GM12865 (cell line): Measurements from ENCODE around the gene NIPAL4.

ENCODE experiments used
- DNase-seq: peaks from one replicate; pipeline ENCODE4 v3.0.0; 2010; ENCODE audit warnings: low read depth
- H3K4me3 ChIP-seq: 2 replicates; pipeline ENCODE4 v1.5.1; 2011; ENCODE audit warnings: mild to moderate bottlenecking, low read depth, low read length, control low read depth
- CTCF ChIP-seq: IDR thresholded peaks from 2 replicates; pipeline ENCODE4 v1.5.1; 2011; ENCODE audit warnings: low read length, control low read depth, low read depth, inconsistent platforms; ENCODE audit not compliant: insufficient read depth; ENCODE audit errors: missing control alignments

NIPAL4 gene

GRCh38 chr5:157463081-157463480 is 3.1 kb downstream of the NIPAL4 start:
- DNase-seq = no peak
- no peak overlapping the region for H3K4me3 ChIP-seq
- TF ChIP-seq CTCF = no peak

GRCh38 chr5:157463621-157464518 is 3.9 kb downstream of the NIPAL4 start:
- no peak overlapping the region for H3K4me3 ChIP-seq
- DNase-seq = peak; percentile 13
- no peak for TF ChIP-seq CTCF

DNA sequence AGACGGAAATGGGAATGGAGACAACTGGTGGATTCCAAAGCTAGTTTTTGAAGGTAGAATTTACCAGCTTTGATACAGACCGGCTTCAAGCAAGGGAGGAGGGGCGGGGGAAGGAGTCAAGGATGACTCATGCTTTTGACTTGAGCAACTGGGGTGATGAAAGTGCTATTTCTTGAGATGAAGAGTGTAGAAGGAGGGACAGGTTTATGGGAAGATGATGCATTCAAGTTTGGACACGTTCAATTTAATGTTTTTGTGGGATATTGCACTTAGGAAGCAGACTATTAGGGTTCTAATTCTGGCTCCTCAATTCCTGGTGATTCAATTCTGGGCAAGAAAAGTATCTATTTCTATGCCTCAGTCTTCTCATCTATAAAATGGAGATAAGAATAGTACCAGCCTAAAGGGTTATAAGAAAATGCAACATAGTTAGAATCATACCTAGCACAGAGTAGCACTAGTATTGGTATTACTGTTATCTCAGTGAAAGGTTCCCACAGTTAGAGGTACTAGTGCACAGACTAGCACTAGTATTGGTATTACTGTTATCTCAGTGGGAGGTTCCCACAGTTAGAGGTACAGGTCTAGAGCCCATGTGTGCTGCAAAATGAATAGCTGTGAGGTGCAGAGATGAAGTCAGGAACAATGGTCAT is 4.6 kb downstream of the NIPAL4 start:
- TF ChIP-seq CTCF = no peak
- peak; percentile 79 for DNase-seq
- H3K4me3 ChIP-seq = no peak overlapping the region

DNA sequence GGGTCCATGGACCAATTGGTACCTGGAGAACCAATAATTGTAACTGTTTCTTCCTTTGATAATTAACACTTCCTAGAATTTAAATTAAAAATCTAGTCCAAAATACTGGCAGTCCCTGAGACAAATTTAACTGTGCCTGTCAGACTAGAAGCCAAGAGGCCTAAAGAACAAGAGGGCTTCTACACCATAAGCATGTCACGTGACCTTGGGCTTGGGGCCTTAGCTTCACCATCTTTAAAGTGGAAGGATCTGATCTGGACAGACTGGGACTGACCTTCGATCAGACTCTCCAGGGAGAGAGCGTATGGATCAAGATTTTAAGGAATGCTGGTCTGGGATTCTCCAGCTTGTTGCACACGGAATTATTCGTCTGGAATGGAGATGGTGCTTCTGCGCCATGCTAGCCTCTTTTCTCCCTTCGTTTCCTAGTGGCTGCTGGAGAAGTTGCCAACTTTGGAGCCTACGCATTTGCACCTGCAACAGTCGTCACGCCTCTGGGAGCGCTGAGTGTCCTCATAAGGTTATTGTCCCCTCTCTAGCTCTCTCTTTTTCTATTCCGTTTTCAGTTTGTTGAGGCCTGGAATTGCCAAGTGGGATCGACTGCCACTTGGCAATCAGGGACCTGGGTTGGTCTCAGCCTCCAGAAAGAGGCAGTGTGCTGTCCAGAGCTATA is 8.4 kb downstream of the NIPAL4 start:
- DNase-seq = no peak
- no peak for TF ChIP-seq CTCF
- no peak overlapping the region for H3K4me3 ChIP-seq

GRCh38 chr5:157469073-157469472 is 9.1 kb downstream of the NIPAL4 start:
- peak; percentile 14 for TF ChIP-seq CTCF
- DNase-seq = peak; percentile 21
- H3K4me3 ChIP-seq = no peak overlapping the region

GRCh38 chr5:157469687-157470086 is 9.7 kb downstream of the NIPAL4 start:
- TF ChIP-seq CTCF = no peak
- no peak for DNase-seq
- H3K4me3 ChIP-seq = no peak overlapping the region
